ENCODE data around the gene FBXL15. TPM values are rescaled to one million over a fixed set of nuclear protein-coding genes. Genes with fewer than 3 reads are reported as not detected.

FBXL15 gene
- total and polyA plus RNA-seq, 9 of the 15 experiments (the other 6 are each of a cell fraction or from before 2014, with no cell fraction given): 0.08 to 25.9 (median 3.5) TPM

GRCh38 chr10:102384053-102384452 is 36.6 kb upstream of the FBXL15 start:
- in situ Hi-C loops (cut with MboI): loop anchor here (25.0 kb wide), 1 partner anchor 203 kb away; no protein-coding TSS in a partner anchor
- H3K9me3 ChIP-seq (replicated peaks; ENCODE audit: control insufficient read depth, insufficient read depth, low read depth, low read length): no peaks in the 10 kb centered on the region
- H3K4me1 ChIP-seq (replicated peaks in 1 of 2; ENCODE audit: control insufficient read depth in 2 of 2, insufficient read depth in 2 of 2, low read length in 2 of 2): peaks cover 0 to 3% of the 10 kb centered on the region in 2 experiments; a peak in 2 of 5 replicates
- no peaks in the 10 kb centered on the region for H4K20me1 ChIP-seq (replicated peaks; ENCODE audit: control insufficient read depth, insufficient read depth, low read length)
- no peak overlapping the region for H3K27ac ChIP-seq (ENCODE audit: extremely low read depth, low read depth, low read length)
- intact Hi-C loops (cut with micrococcal nuclease): no loop called here
- 26% methylated on average over 6 of the region's 6 CpGs for WGBS (ENCODE audit: insufficient coverage, low coverage, missing lambda C conversion rate)
- H3K79me2 ChIP-seq (ENCODE audit: control insufficient read depth, insufficient read depth, low read length): no peaks in the 10 kb centered on the region
- H3K36me3 ChIP-seq (ENCODE audit: control insufficient read depth, insufficient read depth, low read length): peaks cover 28% of the 10 kb centered on the region; the same call in 2 of the 3 replicates
- ATAC-seq (peak; percentile 95), FAIRE-seq (peak; percentile 62), DNase-seq (ENCODE audit: extremely low read depth in 1 of 4, low spot score in 3 of 4) (peak; percentile 22 to 51 (median 36))
- H3K4me2 ChIP-seq (ENCODE audit: insufficient read depth, low read length): no peak overlapping the region
- no peaks in the 10 kb centered on the region for H3K27me3 ChIP-seq (ENCODE audit: control insufficient read depth in 2 of 2, insufficient read depth in 2 of 2, low read length in 2 of 2)
- no peak overlapping the region for H3K4me3 ChIP-seq
- no peak overlapping the region for H3K9ac ChIP-seq (ENCODE audit: insufficient read depth in 1 of 2, low read depth in 2 of 2, low read length in 2 of 2)
- no peak overlapping the region for H2AFZ ChIP-seq (ENCODE audit: low read depth, low read length)
- ChIA-PET POLR2A (interaction anchor here (0.6 to 1.3 kb wide), 3 partner anchors 9 to 1217 kb away, joined by 3 to 6 read pairs (median 5); no protein-coding TSS in a partner anchor), CTCF (ENCODE audit: low intra/inter-chr PET ratio) (no interaction called here)
- no TSS peak for BruUV-seq (replicated peaks)
- H3K9me1 ChIP-seq (ENCODE audit: control insufficient read depth, insufficient read depth, low read length): no peaks in the 10 kb centered on the region
- TF ChIP-seq NRF1 (conservative IDR thresholded peaks at IDR 0.05 in 1 of 2, IDR thresholded peaks at IDR 0.05 in 1 of 2) (no peak), CBX3 (IDR thresholded peaks at IDR 0.05; ENCODE audit: borderline replicate concordance in 1 of 2, low read length in 2 of 2) (no peak), MYC (IDR thresholded peaks at IDR 0.05; ENCODE audit: low read depth, low read length) (no peak), MYC (CRISPR knock-in tag; IDR thresholded peaks at IDR 0.05; ENCODE audit: borderline replicate concordance, low read depth) (no peak), MEF2D (tag; conservative IDR thresholded peaks at IDR 0.05; ENCODE audit: low read depth) (no peak), ATF7 (IDR thresholded peaks at IDR 0.05) (no peak)
- TF ChIP-seq, protein P1, sequence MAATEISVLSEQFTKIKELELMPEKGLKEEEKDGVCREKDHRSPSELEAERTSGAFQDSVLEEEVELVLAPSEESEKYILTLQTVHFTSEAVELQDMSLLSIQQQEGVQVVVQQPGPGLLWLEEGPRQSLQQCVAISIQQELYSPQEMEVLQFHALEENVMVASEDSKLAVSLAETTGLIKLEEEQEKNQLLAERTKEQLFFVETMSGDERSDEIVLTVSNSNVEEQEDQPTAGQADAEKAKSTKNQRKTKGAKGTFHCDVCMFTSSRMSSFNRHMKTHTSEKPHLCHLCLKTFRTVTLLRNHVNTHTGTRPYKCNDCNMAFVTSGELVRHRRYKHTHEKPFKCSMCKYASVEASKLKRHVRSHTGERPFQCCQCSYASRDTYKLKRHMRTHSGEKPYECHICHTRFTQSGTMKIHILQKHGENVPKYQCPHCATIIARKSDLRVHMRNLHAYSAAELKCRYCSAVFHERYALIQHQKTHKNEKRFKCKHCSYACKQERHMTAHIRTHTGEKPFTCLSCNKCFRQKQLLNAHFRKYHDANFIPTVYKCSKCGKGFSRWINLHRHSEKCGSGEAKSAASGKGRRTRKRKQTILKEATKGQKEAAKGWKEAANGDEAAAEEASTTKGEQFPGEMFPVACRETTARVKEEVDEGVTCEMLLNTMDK (IDR thresholded peaks at IDR 0.05; ENCODE audit: borderline replicate concordance, insufficient read depth, low read depth, low read length, poor library complexity, severe bottlenecking): peak; percentile 79
- TF ChIP-seq, protein P2, sequence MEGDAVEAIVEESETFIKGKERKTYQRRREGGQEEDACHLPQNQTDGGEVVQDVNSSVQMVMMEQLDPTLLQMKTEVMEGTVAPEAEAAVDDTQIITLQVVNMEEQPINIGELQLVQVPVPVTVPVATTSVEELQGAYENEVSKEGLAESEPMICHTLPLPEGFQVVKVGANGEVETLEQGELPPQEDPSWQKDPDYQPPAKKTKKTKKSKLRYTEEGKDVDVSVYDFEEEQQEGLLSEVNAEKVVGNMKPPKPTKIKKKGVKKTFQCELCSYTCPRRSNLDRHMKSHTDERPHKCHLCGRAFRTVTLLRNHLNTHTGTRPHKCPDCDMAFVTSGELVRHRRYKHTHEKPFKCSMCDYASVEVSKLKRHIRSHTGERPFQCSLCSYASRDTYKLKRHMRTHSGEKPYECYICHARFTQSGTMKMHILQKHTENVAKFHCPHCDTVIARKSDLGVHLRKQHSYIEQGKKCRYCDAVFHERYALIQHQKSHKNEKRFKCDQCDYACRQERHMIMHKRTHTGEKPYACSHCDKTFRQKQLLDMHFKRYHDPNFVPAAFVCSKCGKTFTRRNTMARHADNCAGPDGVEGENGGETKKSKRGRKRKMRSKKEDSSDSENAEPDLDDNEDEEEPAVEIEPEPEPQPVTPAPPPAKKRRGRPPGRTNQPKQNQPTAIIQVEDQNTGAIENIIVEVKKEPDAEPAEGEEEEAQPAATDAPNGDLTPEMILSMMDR (IDR thresholded peaks at IDR 0.05 in 2 of 3, conservative IDR thresholded peaks at IDR 0.05 in 1 of 3; ENCODE audit: insufficient read depth in 2 of 3, low read depth in 1 of 3, low read length in 3 of 3): peak; percentile 51 to 56 (median 53)
- TF ChIP-seq, protein P3, sequence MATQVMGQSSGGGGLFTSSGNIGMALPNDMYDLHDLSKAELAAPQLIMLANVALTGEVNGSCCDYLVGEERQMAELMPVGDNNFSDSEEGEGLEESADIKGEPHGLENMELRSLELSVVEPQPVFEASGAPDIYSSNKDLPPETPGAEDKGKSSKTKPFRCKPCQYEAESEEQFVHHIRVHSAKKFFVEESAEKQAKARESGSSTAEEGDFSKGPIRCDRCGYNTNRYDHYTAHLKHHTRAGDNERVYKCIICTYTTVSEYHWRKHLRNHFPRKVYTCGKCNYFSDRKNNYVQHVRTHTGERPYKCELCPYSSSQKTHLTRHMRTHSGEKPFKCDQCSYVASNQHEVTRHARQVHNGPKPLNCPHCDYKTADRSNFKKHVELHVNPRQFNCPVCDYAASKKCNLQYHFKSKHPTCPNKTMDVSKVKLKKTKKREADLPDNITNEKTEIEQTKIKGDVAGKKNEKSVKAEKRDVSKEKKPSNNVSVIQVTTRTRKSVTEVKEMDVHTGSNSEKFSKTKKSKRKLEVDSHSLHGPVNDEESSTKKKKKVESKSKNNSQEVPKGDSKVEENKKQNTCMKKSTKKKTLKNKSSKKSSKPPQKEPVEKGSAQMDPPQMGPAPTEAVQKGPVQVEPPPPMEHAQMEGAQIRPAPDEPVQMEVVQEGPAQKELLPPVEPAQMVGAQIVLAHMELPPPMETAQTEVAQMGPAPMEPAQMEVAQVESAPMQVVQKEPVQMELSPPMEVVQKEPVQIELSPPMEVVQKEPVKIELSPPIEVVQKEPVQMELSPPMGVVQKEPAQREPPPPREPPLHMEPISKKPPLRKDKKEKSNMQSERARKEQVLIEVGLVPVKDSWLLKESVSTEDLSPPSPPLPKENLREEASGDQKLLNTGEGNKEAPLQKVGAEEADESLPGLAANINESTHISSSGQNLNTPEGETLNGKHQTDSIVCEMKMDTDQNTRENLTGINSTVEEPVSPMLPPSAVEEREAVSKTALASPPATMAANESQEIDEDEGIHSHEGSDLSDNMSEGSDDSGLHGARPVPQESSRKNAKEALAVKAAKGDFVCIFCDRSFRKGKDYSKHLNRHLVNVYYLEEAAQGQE (IDR thresholded peaks at IDR 0.05; ENCODE audit: borderline replicate concordance): peak; percentile 33; the same call in 1 of the 2 replicates
- TF ChIP-seq, protein P3 (CRISPR knock-in tag; IDR thresholded peaks at IDR 0.05; ENCODE audit: low read depth): no peak
